BE2C (cell line): ENCODE data around the gene BCORL1. TPM values are rescaled to one million over a fixed set of nuclear protein-coding genes. Genes with fewer than 3 reads are reported as not detected.

Experiments
- DNase-seq: peaks from one replicate; pipeline ENCODE4 v3.0.0-alpha.2; 2020
- H3K27me3 ChIP-seq: fragments of 250-450 bp; sonication (Bioruptor Pico); 2 replicates; pipeline ENCODE4 v1.5.1; 2020; ENCODE audit warnings: mild to moderate bottlenecking
- H3K36me3 ChIP-seq: fragments of 250-450 bp; sonication (Bioruptor Pico); 2 replicates; pipeline ENCODE4 v1.5.1; 2020; ENCODE audit warnings: mild to moderate bottlenecking
- H3K4me1 ChIP-seq: fragments of 250-450 bp; sonication (Bioruptor Pico); 2 replicates; pipeline ENCODE4 v1.5.1; 2020
- H3K4me3 ChIP-seq: 2 replicates; pipeline ENCODE4 v1.5.1; 2011; ENCODE audit warnings: low read depth, low read length
- H3K9me3 ChIP-seq: fragments of 250-450 bp; sonication (Bioruptor Pico); 2 replicates; pipeline ENCODE4 v1.5.1; 2020
- CTCF ChIP-seq: IDR thresholded peaks from 2 replicates; pipeline ENCODE4 v1.5.1; 2012; ENCODE audit warnings: mild to moderate bottlenecking, low read depth, low read length
- polyA plus RNA-seq: library from polyadenylated mRNA; unstranded; fragments of >200 nt; gene quantifications from one replicate; pipeline ENCODE4 v1.2.1, GENCODE V29; 2012; ENCODE audit warnings: low read depth, missing spikeins; ENCODE audit not compliant: insufficient read length, insufficient read depth

Gene BCORL1
- polyA plus RNA-seq = 4.8 TPM

- peak; percentile 91 for DNase-seq
- no peaks in the 10 kb centered on the region for H3K36me3 ChIP-seq
- no peak for TF ChIP-seq CTCF
- H3K27me3 ChIP-seq = peaks cover 7% of the 10 kb centered on the region
- H3K4me1 ChIP-seq = no peaks in the 10 kb centered on the region
- H3K4me3 ChIP-seq = peak within 1 kb of the TSS; percentile 56
- no peaks in the 10 kb centered on the region for H3K9me3 ChIP-seq
Measured at GRCh38 chrX:129982300-129983251, at the start of gene BCORL1. Gene BCORL1 (plus strand): TSS chrX:129982635. CDS start chrX:130005232, 22,597 bp downstream.

GRCh38 chrX:129932821-129933321 is 49.6 kb upstream of the BCORL1 start:
- peak; percentile 21 for DNase-seq
- Histone ChIP-seq H3K4me1 (no peaks in the 10 kb centered on the region), H3K27me3 (no peaks in the 10 kb centered on the region), H3K9me3 (no peaks in the 10 kb centered on the region), H3K36me3 (peaks cover 5% of the 10 kb centered on the region; the same call in 1 of the 2 replicates), H3K4me3 (no peak overlapping the region; the same call in 1 of the 2 replicates)
- no peak for TF ChIP-seq CTCF

GRCh38 chrX:129933700-129934099 is 48.7 kb upstream of the BCORL1 start:
- Histone ChIP-seq H3K4me3 (no peak overlapping the region), H3K9me3 (no peaks in the 10 kb centered on the region), H3K4me1 (no peaks in the 10 kb centered on the region), H3K36me3 (peaks cover 5% of the 10 kb centered on the region; the same call in 1 of the 2 replicates), H3K27me3 (no peaks in the 10 kb centered on the region)
- no peak for TF ChIP-seq CTCF
- DNase-seq = no peak

GRCh38 chrX:129934461-129934860 is 48.0 kb upstream of the BCORL1 start:
- DNase-seq = no peak
- Histone ChIP-seq H3K4me3 (no peak overlapping the region), H3K4me1 (no peaks in the 10 kb centered on the region), H3K9me3 (no peaks in the 10 kb centered on the region), H3K27me3 (no peaks in the 10 kb centered on the region), H3K36me3 (peaks cover 2% of the 10 kb centered on the region; the same call in 1 of the 2 replicates)
- no peak for TF ChIP-seq CTCF

- TF ChIP-seq CTCF = no peak
- H3K9me3 ChIP-seq = no peaks in the 10 kb centered on the region
- DNase-seq = no peak
- H3K36me3 ChIP-seq = no peaks in the 10 kb centered on the region
- H3K4me1 ChIP-seq = no peaks in the 10 kb centered on the region
- no peaks in the 10 kb centered on the region for H3K27me3 ChIP-seq
- H3K4me3 ChIP-seq = no peak overlapping the region
Measured at GRCh38 chrX:129934952-129935351, 47.5 kb upstream of the BCORL1 start.

GRCh38 chrX:129938081-129938480 is 44.4 kb upstream of the BCORL1 start:
- TF ChIP-seq CTCF = no peak
- no peaks in the 10 kb centered on the region for H3K4me1 ChIP-seq
- DNase-seq = no peak
- H3K27me3 ChIP-seq = no peaks in the 10 kb centered on the region
- H3K4me3 ChIP-seq = no peak overlapping the region
- H3K36me3 ChIP-seq = no peaks in the 10 kb centered on the region
- no peaks in the 10 kb centered on the region for H3K9me3 ChIP-seq
